IPS-18c (cell line): Measurements from ENCODE around the gene ZMIZ1.

Experiments used
- H3K4me3 ChIP-seq: 2 replicates; pipeline ENCODE4 v1.7.0; 2013; ENCODE audit warnings: low read depth, mild to moderate bottlenecking, low read length, moderate library complexity; ENCODE audit not compliant: insufficient read depth
- H3K9me3 ChIP-seq: one replicate; pipeline ENCODE4 v1.6.1; 2013; ENCODE audit warnings: mild to moderate bottlenecking, low read length, moderate library complexity; ENCODE audit not compliant: control insufficient read depth, insufficient read depth

The ZMIZ1 gene

DNA sequence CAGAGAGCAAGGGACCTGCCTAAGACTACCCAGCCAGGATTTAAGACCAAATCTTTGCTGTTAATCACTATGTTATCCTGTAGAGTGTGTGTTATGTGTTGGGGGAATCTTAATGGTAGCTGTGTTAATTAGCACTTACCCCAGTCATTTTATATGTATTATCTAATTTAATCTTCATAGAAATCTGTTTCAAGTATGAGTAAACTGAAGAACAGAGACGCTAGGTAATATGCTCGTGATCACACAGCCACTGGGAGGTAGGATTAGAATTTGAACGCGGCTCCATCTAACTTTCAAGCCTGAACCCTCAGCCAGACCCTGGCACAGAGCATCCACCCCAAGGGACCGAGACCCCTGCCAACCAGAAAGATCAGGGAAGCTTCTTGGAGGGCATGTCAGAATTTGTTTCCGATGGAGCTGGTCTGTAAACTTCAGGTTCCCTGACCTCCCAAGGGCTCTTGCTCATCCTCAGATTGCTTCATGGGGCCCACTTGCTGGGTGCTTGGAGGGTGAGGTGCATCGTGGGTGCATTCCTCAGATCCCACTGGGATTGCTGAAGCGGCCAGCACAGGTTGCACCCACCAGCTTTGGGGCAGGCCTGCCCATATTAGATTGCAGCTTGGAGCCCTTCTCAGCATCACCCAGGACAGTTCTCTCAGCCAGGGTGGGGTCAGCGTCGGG is 105.0 kb downstream of the ZMIZ1 start:
- Histone ChIP-seq H3K4me3 (no peak overlapping the region), H3K9me3 (peaks cover 2% of the 10 kb centered on the region)

DNA sequence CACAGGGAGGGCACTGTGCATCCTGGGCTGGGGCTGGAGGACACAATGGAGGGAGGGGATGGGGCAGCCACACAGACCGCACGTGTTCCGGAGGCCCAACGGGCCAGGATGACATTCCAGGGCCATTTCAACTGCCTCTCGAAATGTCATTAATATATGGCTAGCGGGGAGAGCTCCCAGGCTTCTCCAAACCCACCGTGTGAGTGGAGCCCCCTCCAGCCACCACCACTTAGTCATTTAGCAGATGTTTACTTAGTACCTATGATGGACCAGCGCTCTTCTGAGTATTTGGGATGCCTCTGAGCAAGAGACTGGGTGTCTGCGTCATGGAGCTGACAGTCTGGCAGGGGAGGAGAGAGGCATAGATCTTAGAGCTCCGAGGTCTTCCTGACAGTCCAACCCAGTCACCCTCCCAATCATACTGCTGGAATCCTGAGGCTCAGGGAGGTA is 107.3 kb downstream of the ZMIZ1 start:
- Histone ChIP-seq H3K9me3 (no peaks in the 10 kb centered on the region), H3K4me3 (no peak overlapping the region)

DNA sequence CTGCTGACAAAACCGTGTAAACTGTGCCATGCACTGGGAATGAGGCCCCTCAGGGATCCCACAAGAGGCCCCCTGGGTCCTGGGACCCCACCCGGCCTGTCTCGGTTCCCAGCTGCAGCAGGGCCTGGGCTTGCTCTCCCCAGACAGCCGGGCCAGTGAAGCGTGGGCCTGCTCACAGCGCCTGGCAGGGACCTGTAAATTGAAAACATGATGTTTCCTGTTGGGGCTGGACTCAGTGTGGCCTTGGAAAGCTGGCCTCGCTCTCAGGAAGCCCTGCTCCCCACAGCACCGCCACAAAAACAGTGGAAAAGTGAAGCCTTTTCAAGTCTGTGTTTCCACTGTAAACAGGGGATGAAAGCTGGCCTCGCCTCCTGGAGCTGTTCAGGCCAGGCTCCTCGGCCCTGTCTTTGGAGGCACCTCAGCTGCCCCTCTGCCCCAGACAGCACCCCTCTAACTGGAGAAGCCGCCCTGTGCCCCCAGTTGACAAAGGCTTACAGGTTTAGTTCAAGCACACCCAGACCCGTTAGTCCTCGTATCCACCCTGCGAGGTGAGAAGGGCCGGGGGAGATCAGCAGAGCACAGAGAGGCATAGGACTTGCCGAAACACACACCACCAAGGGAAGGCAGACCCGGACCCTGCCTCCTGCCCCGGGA is 108.3 kb downstream of the ZMIZ1 start:
- Histone ChIP-seq H3K9me3 (no peaks in the 10 kb centered on the region), H3K4me3 (no peak overlapping the region)

DNA sequence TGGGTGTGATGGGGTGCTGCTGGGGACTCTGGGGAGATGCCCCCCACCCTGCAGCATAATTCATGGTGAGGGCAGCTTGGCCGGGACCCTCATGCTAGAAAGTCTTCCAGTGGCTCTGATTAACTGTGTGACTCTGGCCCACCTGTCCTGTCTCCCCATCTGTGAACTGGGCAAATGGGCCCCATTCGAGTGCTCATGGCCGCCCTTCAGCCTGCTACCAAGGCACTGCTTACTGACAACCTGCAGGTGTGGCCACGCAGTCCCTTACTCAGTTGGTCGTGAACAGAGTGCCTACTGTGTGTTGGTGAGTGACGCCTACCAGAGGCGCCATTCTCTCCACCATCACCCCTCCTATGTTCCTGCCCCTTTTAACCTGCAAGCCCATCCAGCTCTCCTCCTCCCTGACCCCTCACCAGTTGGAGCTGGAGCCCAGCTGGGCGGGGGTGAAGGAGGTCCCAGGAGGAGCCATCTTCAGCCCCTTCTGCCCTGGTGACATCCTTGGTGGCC is 109.4 kb downstream of the ZMIZ1 start:
- no peak overlapping the region; the same call in 1 of the 2 replicates for H3K4me3 ChIP-seq
- no peaks in the 10 kb centered on the region for H3K9me3 ChIP-seq

DNA sequence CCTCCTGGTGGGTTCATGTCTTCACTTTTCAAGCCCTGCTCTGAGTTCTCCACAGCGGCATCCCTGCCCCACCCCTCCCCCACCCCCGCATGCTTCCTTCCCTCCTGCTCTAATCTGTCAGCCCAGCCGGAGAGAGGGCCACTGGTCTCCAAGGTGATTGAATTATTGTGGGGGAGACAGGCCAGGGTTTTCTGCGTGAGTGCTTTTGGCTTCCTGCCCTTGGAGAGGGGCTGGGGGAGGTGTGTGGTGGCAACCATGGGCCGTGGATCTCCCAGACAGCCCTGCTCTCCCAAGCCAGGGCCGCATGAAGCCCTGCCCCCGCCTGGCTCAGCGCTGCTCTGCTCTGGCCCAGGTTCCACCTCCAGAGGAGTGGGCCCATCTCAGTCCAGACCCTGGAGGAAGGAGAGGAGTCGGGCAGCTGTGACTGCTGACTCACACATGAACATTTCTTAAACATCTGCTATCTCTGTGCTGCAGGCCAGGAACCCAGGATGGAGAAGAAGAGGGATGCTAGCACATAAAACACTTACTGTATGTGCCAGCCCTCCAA is 109.9 kb downstream of the ZMIZ1 start:
- H3K4me3 ChIP-seq = no peak overlapping the region
- H3K9me3 ChIP-seq = no peaks in the 10 kb centered on the region

DNA sequence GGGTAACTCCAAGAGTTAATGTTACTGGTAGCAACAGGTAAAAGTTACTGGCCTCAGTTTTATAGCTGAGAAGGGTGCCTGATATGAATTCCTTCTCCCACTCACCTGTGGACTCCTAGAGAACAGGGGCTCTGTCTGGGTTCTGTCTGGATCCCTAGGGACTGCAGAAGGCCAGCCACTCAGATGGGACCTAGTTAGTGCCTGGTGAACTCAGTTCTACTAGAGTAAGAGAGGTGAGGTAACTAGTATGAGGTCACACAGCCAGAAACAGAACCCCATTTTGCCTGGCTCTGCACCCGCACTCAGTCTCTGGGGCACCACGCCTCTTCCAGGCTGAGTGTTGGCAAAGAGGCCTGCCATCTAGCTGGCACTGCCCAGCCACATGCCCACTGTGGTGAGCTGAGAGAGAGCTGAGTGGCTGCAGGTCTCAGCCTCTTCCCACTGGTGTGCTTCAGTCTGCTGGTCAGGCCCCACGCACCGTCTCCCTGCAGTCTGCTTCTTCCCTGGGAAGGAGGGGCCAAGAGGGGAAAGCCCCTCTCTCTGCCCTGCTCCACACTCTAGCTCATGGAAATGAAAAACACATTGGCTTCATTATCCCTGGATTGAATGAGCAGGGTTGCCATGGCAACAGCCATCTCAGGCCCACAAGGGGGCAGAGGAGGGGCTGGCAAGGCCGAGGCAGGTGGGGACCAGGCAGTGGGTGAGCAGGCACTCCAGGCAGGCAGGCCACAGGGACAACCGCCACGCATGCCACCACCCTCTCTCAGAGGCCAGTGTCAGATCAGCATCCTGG is 110.6 kb downstream of the ZMIZ1 start:
- Histone ChIP-seq H3K4me3 (no peak overlapping the region), H3K9me3 (no peaks in the 10 kb centered on the region)

DNA sequence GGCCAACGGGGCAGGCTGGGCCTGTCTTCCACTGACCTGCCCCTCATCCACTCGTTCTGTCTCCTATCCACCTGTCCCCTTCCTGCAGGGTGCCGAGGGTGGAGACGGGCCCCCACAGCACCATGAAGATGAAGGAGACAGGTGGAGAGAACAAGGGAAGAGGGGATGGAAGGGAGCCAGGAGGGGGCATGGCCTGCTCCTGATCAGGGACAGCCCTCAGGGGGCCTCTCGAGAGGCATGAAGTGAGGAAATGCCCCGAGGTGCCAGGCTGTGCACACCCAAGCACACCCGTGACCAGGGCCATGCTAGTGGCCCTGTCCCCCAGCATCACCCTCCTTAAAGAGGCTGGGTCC is 111.2 kb downstream of the ZMIZ1 start:
- H3K9me3 ChIP-seq = no peaks in the 10 kb centered on the region
- H3K4me3 ChIP-seq = no peak overlapping the region

DNA sequence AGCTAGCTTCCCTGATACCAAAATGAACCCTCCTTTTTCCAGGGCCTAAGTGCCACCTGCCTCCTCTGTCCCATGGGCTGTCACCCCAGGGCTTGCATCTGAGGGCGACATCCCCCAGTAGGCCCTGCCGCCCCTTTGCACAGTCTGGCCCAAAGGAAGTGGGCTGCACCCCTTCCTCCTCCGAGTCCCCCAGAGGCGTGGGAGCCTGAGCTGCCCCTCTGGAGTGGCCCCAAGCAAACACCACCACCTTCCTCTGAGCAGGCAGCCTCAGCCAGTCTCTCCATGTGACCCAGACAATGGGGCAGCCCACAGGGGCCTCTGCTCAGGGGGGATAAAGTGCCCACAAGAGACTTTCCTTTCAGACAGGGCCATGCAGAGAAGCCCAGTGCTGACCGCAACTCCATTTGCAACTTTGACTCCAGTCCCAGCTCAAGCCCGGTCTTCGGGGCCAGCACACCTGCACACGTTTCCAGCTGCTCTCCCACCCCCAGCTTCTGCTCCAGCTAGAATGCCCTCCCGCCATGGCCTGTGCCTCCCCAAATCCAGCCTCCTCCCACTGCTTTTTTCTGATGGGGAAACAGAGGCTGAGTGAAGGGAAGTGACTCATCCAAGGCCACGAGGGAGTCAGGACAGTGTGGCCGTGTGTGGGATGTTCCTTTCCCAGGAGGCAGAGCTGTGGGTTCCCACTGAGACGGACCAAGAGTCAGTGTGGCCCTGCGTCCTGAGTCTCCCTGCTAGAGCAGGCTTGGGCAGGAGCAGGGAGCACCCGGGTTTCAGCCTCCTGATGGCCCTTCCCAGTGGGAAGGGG is 111.9 kb downstream of the ZMIZ1 start:
- no peaks in the 10 kb centered on the region for H3K9me3 ChIP-seq

DNA sequence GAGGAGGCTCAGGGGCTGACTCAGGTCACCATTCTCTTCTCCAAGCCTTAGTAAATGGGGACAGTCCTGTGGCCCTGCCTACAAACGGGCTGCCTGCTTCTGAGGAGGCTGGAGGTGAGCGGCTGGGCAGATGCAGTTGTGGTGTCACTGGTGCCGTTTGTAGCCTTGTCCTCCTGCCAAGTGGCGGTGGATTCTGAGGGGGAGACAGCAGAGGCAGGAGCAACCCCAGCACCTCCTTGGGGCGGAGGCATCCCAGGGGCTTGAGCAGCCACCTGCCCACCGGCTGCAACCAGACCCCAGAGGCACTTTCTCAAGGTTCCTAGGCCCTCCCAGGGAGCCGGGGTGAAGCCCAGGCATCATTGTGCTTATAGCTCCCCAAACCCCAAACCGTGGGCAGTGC is 112.5 kb downstream of the ZMIZ1 start:
- H3K4me3 ChIP-seq = no peak overlapping the region
- H3K9me3 ChIP-seq = no peaks in the 10 kb centered on the region

More for the DNA sequence above, 111.9 kb downstream of the ZMIZ1 start:
- H3K4me3 ChIP-seq = no peak overlapping the region

DNA sequence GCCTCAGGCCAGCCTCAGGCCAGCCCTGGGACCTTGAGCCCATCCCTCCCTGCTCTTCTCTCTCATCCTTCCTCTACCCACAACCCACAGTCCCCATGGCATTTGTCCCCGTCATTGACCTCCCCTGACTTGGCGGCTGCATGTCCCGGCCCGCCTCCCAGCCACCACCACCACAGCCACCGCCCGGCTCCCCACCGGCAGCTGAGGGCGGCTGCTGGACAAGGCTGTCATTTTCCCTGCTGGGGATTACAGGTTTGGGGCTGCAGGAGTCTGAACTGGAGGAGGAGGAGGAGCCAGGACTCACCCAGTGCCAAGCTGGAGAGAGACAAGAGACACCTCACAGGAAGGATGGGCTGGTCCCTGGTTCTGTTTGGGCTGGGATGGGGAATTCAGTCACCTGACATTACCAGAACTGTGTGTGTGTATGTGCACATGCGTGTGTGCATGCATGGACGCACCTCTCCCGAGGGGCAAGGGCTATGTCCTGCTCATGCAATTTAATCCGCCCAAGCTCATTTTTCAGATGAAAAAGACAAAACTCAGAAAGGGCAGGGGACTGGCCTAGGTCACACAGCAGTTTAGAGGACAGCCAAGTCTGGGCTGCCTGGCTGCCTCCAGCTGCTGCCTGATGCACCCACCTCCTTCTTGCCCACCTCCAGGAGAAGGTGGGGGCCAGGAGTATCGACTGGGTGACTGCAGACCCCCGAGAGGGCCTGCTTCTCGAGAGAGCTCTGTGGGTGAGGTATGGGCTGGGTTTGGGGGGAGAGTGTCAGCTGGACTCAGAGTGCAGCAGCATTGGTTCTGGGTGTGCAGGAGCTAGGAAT is 113.1 kb downstream of the ZMIZ1 start:
- Histone ChIP-seq H3K9me3 (no peaks in the 10 kb centered on the region), H3K4me3 (no peak overlapping the region)

DNA sequence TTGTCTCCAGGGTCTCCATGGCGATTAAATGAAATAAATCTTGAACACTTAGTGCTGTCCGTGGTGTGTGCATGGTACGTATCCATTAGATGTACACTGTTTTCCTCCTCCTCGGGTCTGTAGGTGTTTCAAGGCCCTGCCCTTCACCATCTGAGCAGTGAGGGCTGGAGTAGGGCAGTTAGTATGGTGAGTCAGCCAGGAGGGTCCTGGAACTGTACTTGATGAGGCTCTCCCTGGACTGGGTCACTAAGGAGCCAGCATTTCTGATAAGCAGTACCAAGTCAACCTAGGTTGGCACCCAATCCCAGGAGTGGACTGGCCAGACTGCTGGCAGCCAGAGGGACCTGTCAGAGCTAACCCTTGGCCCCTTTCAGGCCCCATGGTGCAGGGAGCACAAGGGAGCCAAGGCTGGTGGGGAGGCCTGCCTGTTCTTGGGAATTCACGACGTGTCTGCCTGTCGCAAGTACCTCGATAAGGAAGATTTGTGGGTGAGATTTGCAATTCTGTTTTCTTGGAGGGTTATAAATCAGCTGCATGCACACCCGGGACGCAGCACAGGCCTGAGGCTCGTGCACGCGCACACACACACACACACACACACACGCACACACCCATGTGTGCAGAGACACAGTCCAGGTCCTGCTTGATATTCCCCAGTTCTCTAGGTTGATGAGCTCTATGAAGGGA is 114.2 kb downstream of the ZMIZ1 start:
- Histone ChIP-seq H3K9me3 (no peaks in the 10 kb centered on the region), H3K4me3 (no peak overlapping the region; the same call in 1 of the 2 replicates)

DNA sequence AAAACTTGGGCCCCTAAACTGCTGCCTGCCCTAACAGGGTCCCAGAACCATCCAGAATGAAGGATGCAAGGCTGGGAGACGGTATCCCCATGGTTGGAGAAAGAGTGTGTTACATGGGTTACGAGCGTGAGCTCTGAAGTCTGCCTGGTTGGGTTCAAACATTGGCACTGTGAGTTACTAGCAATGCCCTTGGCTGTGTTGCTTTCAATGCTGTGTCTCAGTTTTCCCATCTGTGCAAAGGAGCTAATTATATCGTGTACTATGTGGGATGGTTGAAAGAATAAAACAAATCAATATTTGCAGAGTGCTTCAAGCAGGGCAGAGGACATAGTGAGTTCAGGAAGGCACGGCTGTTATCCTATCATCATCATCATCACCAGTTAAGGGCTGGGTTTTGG is 114.7 kb downstream of the ZMIZ1 start:
- Histone ChIP-seq H3K9me3 (no peaks in the 10 kb centered on the region), H3K4me3 (no peak overlapping the region; the same call in 1 of the 2 replicates)

DNA sequence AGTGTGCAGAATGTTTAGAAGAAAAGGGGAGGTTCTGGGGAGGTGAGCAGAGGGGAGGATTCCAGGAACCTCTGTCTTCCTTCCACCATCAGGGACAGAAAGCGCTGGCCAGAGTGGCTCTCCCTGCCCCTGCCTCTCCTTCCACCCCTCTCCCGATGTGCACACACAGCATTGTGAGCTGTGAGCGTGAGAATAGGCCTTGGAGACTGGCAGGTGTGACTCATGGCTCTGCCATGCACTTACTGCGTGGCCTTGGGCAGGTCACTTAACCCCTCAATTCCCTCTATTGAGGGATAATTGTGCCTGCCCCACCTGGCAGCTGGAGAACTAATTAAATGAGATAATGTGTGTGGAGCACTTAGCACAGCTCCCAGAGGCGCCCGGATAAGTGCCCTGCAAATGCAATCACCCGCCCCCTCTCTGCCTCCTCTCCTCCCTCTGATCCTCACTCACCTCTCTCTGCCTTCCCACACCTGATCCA is 115.4 kb downstream of the ZMIZ1 start:
- Histone ChIP-seq H3K9me3 (no peaks in the 10 kb centered on the region), H3K4me3 (no peak overlapping the region; the same call in 1 of the 2 replicates)

DNA sequence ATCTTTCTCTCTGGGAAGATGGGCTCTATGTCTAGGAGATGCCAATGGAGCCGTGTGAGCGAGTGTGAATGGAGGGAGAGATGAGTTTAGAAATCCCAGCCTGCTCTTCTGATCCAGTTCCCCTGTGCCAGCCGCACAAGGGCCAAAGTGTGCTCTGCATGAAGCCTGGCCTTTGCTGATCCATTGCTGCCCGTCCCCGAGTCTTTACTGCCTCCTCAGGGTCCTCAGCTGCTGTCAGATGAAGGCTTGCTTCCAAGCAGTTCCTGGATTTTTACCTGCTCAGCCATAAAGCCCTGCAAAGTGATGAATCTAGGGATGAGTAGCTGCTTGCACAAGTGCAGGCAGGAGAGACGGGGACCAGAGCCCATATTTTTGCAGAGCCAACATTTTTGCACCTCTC is 115.9 kb downstream of the ZMIZ1 start:
- no peak overlapping the region for H3K4me3 ChIP-seq
- H3K9me3 ChIP-seq = no peaks in the 10 kb centered on the region

DNA sequence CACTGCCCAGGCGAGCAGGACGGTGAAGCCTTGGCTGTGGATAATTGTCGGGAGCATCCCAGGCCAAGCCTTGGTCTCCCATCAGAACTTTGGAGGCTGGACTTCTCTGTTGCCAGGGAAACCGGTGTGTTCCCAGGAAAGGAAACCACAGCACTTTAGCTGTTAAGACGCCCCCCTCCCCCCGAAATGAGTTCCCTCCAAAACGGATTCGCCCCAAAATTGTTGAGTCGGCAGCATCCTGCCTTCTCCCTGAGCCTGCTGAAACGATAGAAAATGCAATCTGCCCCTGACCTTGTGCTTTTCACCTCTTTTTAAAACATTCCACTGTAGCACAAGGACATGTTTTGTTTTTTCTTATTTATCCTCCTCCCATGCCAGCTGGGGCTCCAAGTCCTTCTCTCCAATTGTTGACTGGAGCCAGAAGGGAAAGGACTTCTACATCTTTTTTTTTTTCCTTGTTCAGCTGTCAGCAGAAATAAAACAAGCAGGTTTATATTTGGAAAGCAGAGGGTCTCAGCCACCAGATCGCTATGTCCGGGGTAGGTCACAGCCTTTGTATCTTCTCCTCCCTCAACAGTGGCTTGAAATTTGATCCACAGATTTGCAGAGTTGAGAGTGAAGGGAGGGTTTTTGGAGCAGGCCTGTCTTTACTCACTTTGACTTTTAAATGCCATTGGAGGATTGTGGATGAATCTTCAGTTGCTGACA is 116.5 kb downstream of the ZMIZ1 start:
- H3K4me3 ChIP-seq = no peak overlapping the region
- no peaks in the 10 kb centered on the region for H3K9me3 ChIP-seq
